ENCODE results near the gene DNM2.
"Not testable (repeated sequence)": the region's sequence is repeated elsewhere in the genome, so short reads cannot be mapped to it uniquely, and the experiment has no call there.

GRCh38 chr19:10869872-10870311 lies 152.0 kb downstream of the DNM2 start:
- TF ChIP-seq REST (IDR thresholded peaks at IDR 0.05; ENCODE audit: insufficient replicate concordance, low read depth); CTCF (IDR thresholded peaks at IDR 0.05; ENCODE audit: insufficient read depth, low read length); GABPA (IDR thresholded peaks at IDR 0.05; ENCODE audit: low read depth); POLR2AphosphoS5 (IDR thresholded peaks at IDR 0.05; ENCODE audit: low read depth); SPI1 (IDR thresholded peaks at IDR 0.05; ENCODE audit: borderline replicate concordance, low read depth): not testable (repeated sequence)
